NCI-H1048 (cell line): ENCODE results near the gene CLDN1.

Experiments used
- DNase-seq: peaks from one replicate; lab custom pipeline; 2025; lab: John Stamatoyannopoulos, UW

Gene CLDN1

GRCh38 chr3:190330936-190331734 is 8.9 kb upstream of the CLDN1 start:
- DNase-seq, result no peak

DNA sequence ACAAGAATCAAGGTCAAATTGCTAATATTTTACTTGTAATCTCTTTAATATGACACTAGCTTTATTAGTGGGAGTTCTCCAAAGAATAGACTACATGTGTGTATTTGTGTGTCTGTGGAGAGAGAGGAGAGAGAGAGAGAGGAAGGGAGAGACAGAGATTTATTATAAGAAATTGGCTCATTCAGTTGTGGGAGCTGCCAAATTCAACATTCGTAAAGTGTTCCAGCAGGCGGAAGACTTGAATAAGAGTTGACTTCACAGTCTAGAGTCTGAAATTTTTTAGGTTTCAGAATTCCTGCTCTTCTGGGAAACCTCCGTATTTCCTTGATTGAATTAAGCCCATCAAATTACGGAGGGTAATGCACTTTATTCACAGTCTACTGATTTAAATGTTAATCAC is 4.7 kb upstream of the CLDN1 start:
- no peak for DNase-seq

GRCh38 chr3:190326361-190326760 is 4.1 kb upstream of the CLDN1 start:
- no peak for DNase-seq

GRCh38 chr3:190325923-190326322 is 3.7 kb upstream of the CLDN1 start:
- peak; percentile 83 for DNase-seq

- no peak for DNase-seq
Observed at GRCh38 chr3:190323246-190323626, 990 bp upstream of the CLDN1 start.

- no peak for DNase-seq
Observed at GRCh38 chr3:190322604-190323245, 479 bp upstream of the CLDN1 start.

GRCh38 chr3:190320594-190321362 is 1.5 kb downstream of the CLDN1 start:
- DNase-seq, result no peak

DNA sequence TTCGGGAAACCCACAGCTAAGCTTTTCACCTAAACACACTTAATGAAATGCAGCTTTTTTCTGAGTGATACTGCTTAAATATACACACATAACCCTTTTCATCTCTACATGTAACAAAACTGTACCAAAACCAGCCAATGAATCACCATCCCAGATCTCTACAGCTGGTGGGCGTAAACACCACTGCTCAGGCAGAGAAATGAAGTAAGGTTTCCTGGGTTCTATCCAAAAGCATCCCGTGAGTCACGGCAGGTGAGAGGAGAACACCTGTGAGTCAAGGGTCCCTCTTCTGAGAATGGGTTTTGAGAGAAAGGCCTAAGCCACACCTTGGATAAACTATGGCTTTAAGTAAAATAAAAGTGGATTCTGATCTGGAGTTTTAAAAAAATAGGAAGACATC is 2.6 kb downstream of the CLDN1 start:
- DNase-seq, result no peak

DNA sequence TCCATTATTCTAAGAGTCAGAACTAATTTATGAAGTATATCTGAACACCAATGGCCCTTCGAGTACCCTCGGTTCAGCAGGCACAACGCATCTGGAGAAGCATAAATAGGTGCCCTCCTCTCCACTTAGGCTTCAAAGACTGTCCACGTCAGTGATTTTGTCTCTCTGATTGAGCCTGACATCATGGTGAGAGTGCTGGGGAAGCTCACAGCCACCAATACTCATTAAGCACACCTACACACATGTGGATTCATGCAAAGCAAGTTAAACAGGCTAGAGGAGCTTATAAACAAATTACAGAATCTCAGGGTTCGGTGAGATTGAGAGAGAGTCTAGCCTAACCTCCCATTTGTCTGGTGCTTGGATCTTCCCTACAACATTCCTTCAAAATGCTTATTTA is 3.6 kb downstream of the CLDN1 start:
- DNase-seq, result peak; percentile 49

- no peak for DNase-seq
Observed at GRCh38 chr3:190314741-190315140, 7.5 kb downstream of the CLDN1 start.

GRCh38 chr3:190309414-190309813 is 12.8 kb downstream of the CLDN1 start:
- no peak for DNase-seq

DNA sequence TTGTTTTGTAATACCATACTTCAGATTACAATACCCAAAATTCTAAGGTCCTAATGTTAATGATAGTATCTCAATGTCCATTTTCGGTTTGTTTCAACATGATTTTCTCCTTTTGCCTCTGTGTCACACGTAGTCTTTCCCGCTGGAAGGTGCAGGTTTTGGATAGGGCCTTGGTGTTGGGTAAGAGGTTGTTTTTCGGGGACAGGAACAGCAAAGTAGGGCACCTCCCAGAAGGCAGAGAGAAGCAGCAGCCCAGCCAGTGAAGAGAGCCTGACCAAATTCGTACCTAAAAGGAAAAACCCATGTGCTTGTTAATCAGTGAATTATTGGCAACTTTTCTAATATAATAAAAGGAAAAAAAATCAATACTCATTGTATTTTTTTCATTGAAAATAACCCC is 14.1 kb downstream of the CLDN1 start:
- no peak for DNase-seq

DNA sequence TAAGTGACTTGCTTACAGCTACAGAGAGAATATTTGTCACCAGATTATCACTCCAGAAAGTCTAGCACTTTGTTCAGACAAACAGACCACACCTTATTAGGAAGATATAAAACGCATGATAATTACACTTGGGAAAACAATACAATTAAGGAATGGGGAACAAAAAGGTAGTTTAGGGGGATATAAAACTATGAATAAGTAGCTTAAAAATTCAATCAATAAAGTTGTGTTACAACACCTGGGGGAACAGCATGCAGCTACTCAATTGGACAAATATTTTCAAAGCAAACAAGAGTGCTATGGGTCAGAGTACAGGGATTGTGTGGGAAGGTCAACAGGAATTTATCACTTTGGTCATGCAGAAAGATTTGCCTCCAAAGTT is 15.1 kb downstream of the CLDN1 start:
- DNase-seq, result no peak

DNA sequence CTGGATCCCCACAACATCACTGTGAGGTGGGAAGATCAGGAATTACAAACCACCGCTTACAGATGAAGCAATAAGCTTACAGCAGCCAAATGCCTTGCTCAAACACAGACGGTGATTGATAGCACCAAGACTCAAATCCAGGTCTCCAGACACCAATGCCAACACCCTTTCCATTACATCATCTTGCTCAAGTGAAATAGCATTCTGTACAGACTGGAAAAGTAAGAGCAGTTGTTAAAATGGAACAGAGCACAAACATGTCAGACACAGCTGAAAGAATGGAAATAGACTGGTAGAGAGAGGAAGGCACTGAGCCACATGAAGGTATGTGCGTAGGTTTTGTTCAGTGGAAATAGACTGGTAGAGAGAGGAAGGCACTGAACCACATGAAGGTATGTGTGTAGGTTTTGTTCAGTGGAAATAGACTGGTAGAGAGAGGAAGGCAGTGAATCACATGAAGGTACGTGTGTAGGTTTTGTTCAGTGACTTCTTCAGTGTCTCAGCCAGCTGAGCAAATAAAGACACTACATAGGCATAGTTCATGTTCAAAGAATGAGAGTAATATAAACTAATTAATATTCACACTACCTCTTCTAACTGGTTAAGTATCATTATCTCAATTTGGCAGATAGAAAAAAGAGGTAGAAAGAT is 15.6 kb downstream of the CLDN1 start:
- DNase-seq, result no peak

GRCh38 chr3:190306026-190306425 is 16.2 kb downstream of the CLDN1 start:
- DNase-seq, result no peak

DNA sequence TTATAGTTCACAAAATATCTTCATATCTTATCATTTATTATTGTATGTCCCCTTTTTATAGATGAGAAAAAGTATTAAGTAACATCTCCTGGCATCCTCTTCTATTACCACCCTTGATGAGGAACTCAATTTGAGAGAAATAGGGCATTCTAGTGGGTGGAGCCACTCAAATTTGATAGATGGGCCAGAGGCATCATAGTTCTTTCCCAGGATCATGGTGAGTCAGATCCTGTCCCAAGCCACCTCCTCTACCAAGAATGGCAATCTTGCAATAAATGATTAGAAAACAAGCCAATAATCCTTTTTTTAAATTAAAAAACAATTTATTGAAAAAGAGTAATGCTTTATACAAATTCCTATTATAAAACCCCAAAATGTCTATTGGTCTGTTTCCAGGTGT is 16.8 kb downstream of the CLDN1 start:
- DNase-seq, result no peak

DNA sequence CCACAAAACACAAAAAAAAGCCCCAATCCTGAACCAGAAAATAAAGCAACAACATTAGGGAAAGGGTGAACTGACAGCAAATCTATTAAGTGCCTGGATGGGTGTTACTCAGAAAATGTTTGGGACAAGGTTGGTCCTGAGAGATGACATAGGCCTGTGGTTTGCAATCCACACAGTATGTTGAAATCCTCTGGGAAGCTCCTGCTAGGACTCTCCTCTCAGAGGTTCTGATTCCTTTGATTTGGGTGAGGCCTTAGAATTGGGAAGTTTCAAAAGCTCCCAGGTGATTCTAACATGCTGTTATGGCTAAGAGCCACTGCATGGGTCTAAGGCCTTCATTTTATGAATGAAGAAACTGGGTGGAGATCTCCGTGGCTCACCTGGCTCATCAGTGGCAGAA is 18.4 kb downstream of the CLDN1 start:
- no peak for DNase-seq

DNA sequence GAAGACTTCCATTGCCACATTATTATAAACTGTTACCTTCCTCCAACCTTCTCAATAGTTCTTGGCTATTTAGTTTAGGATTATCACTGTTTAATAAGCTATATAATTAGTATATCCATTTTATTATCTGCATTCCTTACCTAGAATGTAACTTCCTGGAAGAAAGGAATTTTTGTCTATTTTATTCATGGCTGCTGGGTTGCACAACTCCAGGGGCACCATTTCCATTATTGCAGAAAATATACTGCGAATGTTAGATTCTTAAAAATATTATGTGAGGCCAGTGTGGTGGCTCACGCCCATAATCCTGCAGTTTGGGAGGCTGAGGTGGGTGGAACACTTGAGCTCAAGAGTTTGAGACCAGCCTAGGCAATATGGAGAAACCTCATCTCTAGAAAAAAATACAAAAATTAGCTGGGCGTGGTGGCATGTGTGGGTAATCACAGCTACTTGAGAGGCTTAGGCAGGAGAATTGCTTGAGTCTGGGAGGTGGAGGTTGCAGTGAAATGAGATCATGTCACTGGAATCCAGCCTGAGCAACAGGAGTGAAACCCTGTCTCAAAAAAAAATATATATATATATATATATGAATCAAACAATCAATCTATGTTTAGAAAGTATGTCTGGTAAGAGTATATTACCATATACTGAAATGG is 19.9 kb downstream of the CLDN1 start:
- DNase-seq, result no peak

GRCh38 chr3:190301591-190301990 is 20.7 kb downstream of the CLDN1 start:
- DNase-seq, result no peak

DNA sequence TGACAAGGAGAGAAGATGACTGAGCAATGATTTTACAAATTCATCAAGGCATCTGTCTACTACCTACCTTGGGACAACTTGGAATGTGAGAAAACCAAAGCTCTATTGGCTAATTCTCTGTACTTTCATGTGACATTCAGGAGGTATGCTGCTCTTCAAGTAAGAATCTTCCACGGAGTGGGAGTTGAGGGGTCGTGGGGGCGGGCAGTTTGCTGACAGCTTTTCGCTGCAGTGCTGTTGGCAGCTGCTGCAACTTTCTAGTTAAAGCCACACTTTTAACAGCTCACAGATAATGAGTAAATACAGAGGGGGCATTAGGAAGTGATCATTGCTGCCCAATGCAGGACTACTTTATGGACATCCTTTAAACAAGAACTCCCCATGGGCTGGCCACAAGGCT is 22.3 kb downstream of the CLDN1 start:
- no peak for DNase-seq

DNA sequence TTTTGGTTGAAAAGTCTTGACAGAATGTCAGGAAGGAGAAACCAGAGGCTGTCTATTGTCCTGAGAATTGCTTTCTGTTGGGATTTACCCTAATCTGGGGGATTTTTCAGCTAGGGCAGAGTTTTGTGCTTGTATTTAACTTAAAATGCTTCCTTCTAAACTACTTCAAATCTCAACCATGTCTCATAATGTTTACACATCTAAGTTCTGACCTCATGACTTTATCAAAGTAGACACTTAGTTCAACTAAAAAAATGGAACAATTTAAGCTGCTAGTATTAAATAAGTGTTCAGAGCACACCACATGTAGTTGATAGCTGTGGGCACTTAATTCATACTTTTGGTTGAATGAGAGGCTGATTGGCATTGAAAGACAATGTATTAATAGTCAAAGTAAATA is 28.2 kb downstream of the CLDN1 start:
- DNase-seq, result no peak

DNA sequence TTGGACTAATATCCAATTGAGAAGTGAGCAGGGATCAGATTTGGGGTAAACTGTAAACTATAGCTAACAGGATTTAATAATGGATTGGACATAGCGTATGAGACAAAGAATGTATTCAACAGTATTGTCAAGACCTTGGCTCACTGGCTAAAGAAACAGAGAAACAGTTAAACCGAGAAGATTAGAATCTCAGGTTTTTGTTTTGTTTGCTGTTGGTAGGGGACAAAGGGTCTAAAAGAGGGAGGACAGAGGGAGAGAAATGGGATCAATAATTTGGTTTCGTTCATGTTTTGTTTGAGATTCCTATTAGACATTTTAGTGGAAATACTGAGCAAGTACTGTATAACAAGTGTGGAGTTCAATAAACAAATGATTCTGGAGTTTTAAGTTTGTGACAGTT is 28.6 kb downstream of the CLDN1 start:
- no peak for DNase-seq
